Mesothelial cell of epicardium (in vitro differentiated cells): ENCODE data around the gene PREX1. TPM values are rescaled to one million over a fixed set of nuclear protein-coding genes. Genes with fewer than 3 reads are reported as not detected.

Experiments used
- DNase-seq, 2 experiments: peaks; one replicate each; pipeline ENCODE4 v3.0.0; 2021; ENCODE audit warnings: low spot score in 2 of 2; ENCODE audit not compliant: unreplicated experiment in 2 of 2
- H3K27ac Mint-ChIP-seq: 2 replicates; pipeline ENCODE4 v1.8.0; 2021; ENCODE audit warnings: mixed read lengths
- H3K27me3 Mint-ChIP-seq: 2 replicates; pipeline ENCODE4 v1.8.0; 2021; ENCODE audit warnings: low read depth, mixed read lengths
- H3K36me3 Mint-ChIP-seq: 2 replicates; pipeline ENCODE4 v1.8.0; 2021; ENCODE audit warnings: mixed read lengths
- H3K4me1 Mint-ChIP-seq: 2 replicates; pipeline ENCODE4 v1.8.0; 2021; ENCODE audit warnings: mixed read lengths
- H3K4me3 Mint-ChIP-seq: 2 replicates; pipeline ENCODE4 v1.8.0; 2021; ENCODE audit warnings: mild to moderate bottlenecking, moderate library complexity, mixed read lengths
- H3K9me3 Mint-ChIP-seq: 2 replicates; pipeline ENCODE4 v1.8.0; 2021; ENCODE audit warnings: mixed read lengths
- total RNA-seq: library from RNA; stranded (reverse); gene quantifications from 3 replicates; pipeline ENCODE4 v1.2.1, GENCODE V29; 2021
- TF ChIP-seq, protein P1 (sequence below): fragments of 200-600 bp; sonication (generic); IDR thresholded peaks from one replicate; pipeline ENCODE4 v1.5.0; 2021; ENCODE audit warnings: antibody characterized with exemption; ENCODE audit not compliant: unreplicated experiment

The PREX1 gene
- total RNA-seq, 1 donor from 2014 or later, result 8.3 TPM

DNA sequence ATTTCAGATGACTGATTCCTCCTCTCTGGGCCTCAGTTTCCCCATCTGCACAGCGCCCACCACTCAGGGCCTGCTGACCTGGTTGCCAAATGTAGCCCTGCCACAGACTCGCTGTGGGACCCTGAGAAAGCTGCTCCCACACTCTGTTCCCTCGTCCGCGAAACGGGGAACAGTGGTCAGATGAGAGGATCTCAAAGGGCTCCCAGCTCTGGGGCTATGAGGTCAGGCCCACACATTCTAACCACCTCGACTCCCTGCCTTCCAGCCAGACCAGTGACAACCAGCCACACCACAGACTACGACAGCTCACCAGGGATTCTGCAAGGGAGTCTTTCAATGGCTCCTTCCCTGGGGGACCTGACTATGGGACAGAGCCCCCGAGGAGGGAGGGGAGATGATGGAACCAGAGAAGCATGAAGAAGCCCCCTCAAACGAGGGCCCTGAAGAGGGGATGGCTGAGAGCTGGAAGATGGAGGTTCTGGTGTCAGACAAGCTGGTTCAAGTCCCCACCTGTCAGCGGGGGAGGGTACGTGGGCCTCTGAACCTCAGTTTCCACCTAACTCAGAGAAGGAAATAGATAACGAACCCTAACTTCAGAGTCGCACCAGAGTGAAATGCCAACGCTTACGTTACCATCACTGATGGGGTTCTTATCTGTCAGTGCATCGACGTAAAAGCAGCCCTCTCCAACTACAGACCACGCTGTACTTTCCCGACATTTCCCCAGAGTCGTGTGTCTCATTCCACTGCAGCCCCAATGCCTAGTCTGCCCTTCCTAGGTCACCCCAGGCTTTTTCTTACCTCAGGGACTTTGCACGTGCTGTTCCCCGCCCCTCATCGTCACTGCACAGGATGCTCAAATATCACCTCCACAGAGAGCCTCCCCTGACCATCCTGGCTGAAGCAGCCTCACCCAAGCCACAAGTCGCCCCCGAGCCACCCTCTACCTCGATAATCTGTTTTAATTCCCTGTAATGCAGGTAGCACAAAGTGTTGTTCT is 60.5 kb downstream of the PREX1 start:
- Mint-ChIP-seq H3K36me3 (no peaks in the 10 kb centered on the region), H3K9me3 (peaks cover 8% of the 10 kb centered on the region), H3K4me3 (no peak overlapping the region), H3K27ac (no peak overlapping the region), H3K27me3 (peaks cover 8% of the 10 kb centered on the region), H3K4me1 (peaks cover 15% of the 10 kb centered on the region)
- TF ChIP-seq, protein P1, sequence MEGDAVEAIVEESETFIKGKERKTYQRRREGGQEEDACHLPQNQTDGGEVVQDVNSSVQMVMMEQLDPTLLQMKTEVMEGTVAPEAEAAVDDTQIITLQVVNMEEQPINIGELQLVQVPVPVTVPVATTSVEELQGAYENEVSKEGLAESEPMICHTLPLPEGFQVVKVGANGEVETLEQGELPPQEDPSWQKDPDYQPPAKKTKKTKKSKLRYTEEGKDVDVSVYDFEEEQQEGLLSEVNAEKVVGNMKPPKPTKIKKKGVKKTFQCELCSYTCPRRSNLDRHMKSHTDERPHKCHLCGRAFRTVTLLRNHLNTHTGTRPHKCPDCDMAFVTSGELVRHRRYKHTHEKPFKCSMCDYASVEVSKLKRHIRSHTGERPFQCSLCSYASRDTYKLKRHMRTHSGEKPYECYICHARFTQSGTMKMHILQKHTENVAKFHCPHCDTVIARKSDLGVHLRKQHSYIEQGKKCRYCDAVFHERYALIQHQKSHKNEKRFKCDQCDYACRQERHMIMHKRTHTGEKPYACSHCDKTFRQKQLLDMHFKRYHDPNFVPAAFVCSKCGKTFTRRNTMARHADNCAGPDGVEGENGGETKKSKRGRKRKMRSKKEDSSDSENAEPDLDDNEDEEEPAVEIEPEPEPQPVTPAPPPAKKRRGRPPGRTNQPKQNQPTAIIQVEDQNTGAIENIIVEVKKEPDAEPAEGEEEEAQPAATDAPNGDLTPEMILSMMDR, result no peak
- DNase-seq, result no peak

DNA sequence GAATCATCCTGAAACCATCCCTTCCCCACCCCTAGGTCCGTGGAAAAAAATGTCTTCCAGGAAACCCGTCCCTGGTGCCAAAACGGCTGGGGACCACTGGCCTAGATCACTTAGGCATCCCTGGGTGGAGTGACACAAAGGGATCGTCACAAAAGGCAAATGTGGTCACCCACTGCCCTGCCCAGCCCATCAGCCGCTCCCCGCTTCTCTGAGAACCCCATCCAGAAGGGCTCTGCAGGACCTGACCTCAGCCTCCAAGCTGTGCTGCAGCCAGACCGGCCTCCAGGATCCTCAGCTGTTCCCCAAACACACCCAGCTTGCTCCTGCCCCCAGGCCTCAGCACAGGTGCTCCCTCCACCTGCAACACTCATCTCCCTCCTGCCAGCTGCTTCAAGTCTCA is 61.6 kb downstream of the PREX1 start:
- H3K27me3 Mint-ChIP-seq, result peaks cover 8% of the 10 kb centered on the region

DNA sequence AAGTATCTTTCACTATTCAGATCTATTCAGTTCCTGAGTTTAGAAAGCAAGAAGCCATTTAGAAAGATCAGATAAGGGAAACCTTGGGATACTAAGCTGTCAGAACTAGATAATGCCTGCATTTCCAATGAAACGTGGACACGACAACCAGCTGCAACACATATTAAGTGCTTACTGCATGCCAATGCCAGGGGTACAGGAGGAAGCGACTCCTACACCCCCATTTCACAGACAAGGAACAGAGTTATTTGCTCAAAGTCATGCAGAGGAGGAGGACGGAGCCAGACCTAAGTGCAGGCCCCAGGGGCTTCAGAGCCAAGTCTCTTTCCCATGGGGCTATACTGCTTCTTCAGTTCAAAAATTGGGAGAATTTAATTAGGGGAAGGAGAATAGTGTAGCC is 62.4 kb downstream of the PREX1 start:
- Mint-ChIP-seq H3K9me3 (peaks cover 13% of the 10 kb centered on the region), H3K4me1 (peaks cover 10% of the 10 kb centered on the region), H3K27me3 (peaks cover 8% of the 10 kb centered on the region), H3K27ac (no peak overlapping the region), H3K4me3 (no peak overlapping the region), H3K36me3 (no peaks in the 10 kb centered on the region)
- TF ChIP-seq, protein P1, result no peak
- no peak for DNase-seq

More for the DNA sequence above, 61.6 kb downstream of the PREX1 start:
- Mint-ChIP-seq H3K4me3 (no peak overlapping the region), H3K9me3 (peaks cover 13% of the 10 kb centered on the region), H3K36me3 (no peaks in the 10 kb centered on the region), H3K4me1 (peaks cover 11% of the 10 kb centered on the region), H3K27ac (no peak overlapping the region)
- TF ChIP-seq, protein P1, result no peak
- DNase-seq, result no peak

DNA sequence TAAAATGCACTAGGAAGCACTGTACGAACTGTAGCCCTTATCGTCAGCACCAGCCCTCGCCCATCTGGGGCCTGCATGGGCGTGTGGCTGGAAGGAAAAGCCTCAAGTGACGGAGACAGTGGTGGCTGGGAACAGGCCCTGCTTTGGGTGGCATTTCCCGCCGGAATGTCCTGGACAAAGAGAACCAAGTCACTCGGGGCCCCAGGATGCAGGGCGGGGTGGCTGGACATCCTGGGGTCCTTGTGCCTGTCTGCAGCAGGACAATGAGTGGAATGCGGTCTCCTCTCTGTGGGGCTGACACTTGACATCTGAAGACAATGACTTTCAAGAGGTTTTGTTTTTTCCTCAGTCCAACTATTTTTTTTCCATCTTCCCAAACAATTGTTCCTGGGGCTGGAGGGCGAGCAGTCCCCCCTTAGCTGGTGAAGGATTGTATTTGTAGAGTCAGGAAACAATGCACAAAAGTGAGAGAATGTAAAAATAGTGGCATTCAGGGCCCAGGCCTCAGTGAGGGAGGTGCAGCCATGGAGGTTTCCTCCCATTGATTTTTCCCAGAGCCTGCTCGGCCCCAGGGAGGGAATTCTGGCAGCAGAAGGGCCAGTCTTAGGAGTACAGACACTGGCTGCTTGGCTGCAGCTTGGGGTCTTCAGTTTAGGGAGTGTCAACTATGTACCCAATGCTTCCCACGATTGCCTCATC is 64.4 kb downstream of the PREX1 start:
- peaks cover 6% of the 10 kb centered on the region for H3K27me3 Mint-ChIP-seq
- H3K36me3 Mint-ChIP-seq, result no peaks in the 10 kb centered on the region
- no peak for DNase-seq
- H3K4me3 Mint-ChIP-seq, result no peak overlapping the region
- peaks cover 13% of the 10 kb centered on the region for H3K9me3 Mint-ChIP-seq
- H3K27ac Mint-ChIP-seq, result no peak overlapping the region
- TF ChIP-seq, protein P1, result no peak
- H3K4me1 Mint-ChIP-seq, result peaks cover 2% of the 10 kb centered on the region

DNA sequence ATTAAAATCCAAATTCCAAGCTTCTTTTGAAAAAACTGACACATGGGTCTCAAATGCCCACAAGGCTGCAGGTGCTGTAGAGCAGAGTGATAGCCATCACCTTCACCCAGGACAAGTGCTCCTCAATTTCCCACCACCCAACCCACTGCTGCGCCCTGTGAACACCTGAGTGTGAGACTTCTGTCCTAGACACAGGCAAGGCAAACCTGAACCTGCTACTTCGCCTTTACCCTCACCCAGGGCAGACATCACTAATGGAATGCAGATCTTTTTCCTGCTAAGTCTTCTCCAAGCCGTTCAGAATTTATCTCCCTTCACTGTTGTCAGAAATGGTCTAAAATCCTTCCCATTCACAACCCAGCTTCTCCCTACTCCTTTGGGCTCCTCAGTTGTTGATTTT is 65.9 kb downstream of the PREX1 start:
- peaks cover 13% of the 10 kb centered on the region for H3K9me3 Mint-ChIP-seq
- H3K36me3 Mint-ChIP-seq, result no peaks in the 10 kb centered on the region
- no peaks in the 10 kb centered on the region for H3K4me1 Mint-ChIP-seq

More for the DNA sequence above, 65.9 kb downstream of the PREX1 start:
- Mint-ChIP-seq H3K4me3 (no peak overlapping the region), H3K27ac (no peak overlapping the region), H3K27me3 (no peaks in the 10 kb centered on the region)
- no peak for DNase-seq
- TF ChIP-seq, protein P1, result no peak
